GM12878 (cell line): ENCODE measurements around the gene HMGXB4. TPM values are rescaled to one million over a fixed set of nuclear protein-coding genes. Genes with fewer than 3 reads are reported as not detected.

Experiments used
- BRCA1 ChIP-seq: IDR thresholded peaks from 2 replicates; pipeline ENCODE4 v1.6.1; 2011; ENCODE audit warnings: low read depth, low read length, improper control_type of control experiment
- CHD2 ChIP-seq: IDR thresholded peaks from 2 replicates; pipeline ENCODE4 v1.6.1; 2011; ENCODE audit warnings: low read depth, low read length, improper control_type of control experiment, borderline replicate concordance
- KLF5 ChIP-seq: fragments of 450-650 bp; IDR thresholded peaks from 2 replicates; pipeline ENCODE4 v1.6.1; 2014; ENCODE audit warnings: mild to moderate bottlenecking; ENCODE audit not compliant: partially characterized antibody
- POLR2AphosphoS5 ChIP-seq: IDR thresholded peaks from 2 replicates; pipeline ENCODE4 v1.6.1; 2011; ENCODE audit warnings: mild to moderate bottlenecking, low read length, inconsistent platforms
- RCOR1 ChIP-seq: conservative IDR thresholded peaks from 2 replicates; pipeline ENCODE4 v1.6.1; 2012; ENCODE audit warnings: low read depth, low read length, improper control_type of control experiment
- SMAD5 ChIP-seq: IDR thresholded peaks from 2 replicates; pipeline ENCODE4 v1.6.1; 2016; ENCODE audit warnings: antibody characterized with exemption, low read depth
- SMC3 ChIP-seq: IDR thresholded peaks from 2 replicates; pipeline ENCODE4 v1.6.1; 2011; ENCODE audit warnings: low read length, improper control_type of control experiment, borderline replicate concordance
- SUPT20H ChIP-seq: IDR thresholded peaks from 2 replicates; pipeline ENCODE4 v1.6.1; 2011; ENCODE audit warnings: low read depth, mild to moderate bottlenecking, low read length, moderate library complexity, borderline replicate concordance; ENCODE audit not compliant: control insufficient read depth
- TAF1 ChIP-seq: IDR thresholded peaks from 2 replicates; pipeline ENCODE4 v1.6.1; 2011; ENCODE audit warnings: mild to moderate bottlenecking, low read depth, low read length, borderline replicate concordance
- polyA plus RNA-seq, 11 experiments: library from polyadenylated mRNA; depleted of rRNA in 4 of 11; unstranded in 6 of 11; stranded (reverse) in 5 of 11; fragments of >200 nt; fragmentation: Nextera tagmentation in 4 of 11; fragmentation: Illumina TruSeq in 1 of 11; extraction: Ambion mirVana in 4 of 11; extraction: Trizol in 1 of 11; gene quantifications; 1 replicate in 1 of 11; 2 replicates in 10 of 11; pipeline versions ENCODE4 v1.2.1 to v1.2.3, GENCODE V29; 2011 to 2016; ENCODE audit warnings: inconsistent platforms in 2 of 11, missing spikeins in 2 of 11, low read depth in 1 of 11
- total RNA-seq, 4 experiments: library from RNA; depleted of rRNA in 3 of 4; stranded (reverse); fragments of >200 nt in 3 of 4; fragmentation: Illumina TruSeq in 1 of 4; extraction: Trizol in 1 of 4; gene quantifications; 2 replicates each; pipeline versions ENCODE4 v1.2.1 to v1.2.3, GENCODE V29; 2013 to 2021
- TF ChIP-seq, protein P1 (sequence below): fragments of 450-650 bp; formaldehyde crosslinking; IDR thresholded peaks from 2 replicates; pipeline ENCODE4 v1.4.0; 2022; ENCODE audit warnings: mild to moderate bottlenecking, moderate library complexity

Gene HMGXB4
- total and polyA plus RNA-seq, 10 of the 15 experiments (the other 5 are each of a cell fraction or from before 2014, with no cell fraction given), result 15.5 to 44.5 (median 24.9) TPM

DNA sequence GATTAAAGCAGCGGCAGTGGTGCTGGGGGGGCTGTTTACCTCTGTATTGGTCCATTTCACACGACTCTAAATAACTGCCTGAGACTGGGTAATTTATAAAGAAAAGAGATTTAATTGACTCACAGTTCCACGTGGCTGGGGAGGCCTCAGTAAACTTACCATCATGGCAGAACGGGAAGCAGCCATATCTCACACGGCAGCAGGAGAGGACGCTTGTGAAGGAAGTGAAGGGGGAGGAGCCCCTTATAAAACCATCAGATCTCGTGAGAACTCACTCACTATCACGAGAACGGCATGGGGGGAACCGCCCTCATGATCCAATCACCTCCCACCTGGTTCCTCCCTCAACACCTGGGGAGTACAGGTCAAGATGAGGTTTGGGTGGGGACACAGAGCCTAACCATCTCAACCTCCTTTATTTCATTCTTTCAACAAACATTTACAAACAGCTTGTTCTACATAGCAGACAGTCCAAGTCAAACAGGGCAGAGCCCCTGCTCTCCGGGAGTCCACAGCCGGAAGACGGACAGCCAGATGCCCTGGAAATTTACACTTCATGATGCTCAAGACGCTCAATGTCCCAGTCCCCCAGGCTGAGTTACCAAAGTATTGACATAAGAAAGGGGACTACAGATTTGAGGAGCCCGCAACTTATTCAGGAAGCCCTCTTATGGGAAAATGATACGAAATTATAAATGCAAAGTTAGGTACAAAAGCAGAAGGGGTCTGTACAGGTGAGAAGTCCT lies 26.3 kb upstream of the HMGXB4 start (continued):
- TF ChIP-seq SMC3, result no peak
- peak; percentile 56; the same call in 1 of the 2 replicates for TF ChIP-seq TAF1
- TF ChIP-seq CHD2, result peak; percentile 95
- TF ChIP-seq, protein P1, sequence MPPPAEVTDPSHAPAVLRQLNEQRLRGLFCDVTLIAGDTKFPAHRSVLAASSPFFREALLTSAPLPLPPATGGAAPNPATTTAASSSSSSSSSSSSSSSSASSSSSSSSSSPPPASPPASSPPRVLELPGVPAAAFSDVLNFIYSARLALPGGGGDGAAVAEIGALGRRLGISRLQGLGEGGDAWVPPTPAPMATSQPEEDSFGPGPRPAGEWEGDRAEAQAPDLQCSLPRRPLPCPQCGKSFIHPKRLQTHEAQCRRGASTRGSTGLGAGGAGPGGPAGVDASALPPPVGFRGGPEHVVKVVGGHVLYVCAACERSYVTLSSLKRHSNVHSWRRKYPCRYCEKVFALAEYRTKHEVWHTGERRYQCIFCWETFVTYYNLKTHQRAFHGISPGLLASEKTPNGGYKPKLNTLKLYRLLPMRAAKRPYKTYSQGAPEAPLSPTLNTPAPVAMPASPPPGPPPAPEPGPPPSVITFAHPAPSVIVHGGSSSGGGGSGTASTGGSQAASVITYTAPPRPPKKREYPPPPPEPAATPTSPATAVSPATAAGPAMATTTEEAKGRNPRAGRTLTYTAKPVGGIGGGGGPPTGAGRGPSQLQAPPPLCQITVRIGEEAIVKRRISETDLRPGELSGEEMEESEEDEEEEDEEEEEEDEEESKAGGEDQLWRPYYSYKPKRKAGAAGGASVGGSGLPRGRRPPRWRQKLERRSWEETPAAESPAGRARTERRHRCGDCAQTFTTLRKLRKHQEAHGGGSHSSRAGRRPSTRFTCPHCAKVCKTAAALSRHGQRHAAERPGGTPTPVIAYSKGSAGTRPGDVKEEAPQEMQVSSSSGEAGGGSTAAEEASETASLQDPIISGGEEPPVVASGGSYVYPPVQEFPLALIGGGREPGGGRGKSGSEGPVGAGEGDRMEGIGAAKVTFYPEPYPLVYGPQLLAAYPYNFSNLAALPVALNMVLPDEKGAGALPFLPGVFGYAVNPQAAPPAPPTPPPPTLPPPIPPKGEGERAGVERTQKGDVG, result no peak
- TF ChIP-seq SMAD5, result 0 out of 2 replicates have a peak, but pooled peaks have one; percentile 47
- no peak for TF ChIP-seq RCOR1
- peak; percentile 80 for TF ChIP-seq POLR2AphosphoS5
- TF ChIP-seq SUPT20H, result no peak
- TF ChIP-seq BRCA1, result peak; percentile 75
- no peak for TF ChIP-seq KLF5
